NCI-H345 (cell line): ENCODE data around the gene MGAT3.
"Not testable (repeated sequence)": the region's sequence is repeated elsewhere in the genome, so short reads cannot be mapped to it uniquely, and the experiment has no call there.

ENCODE experiments used
- DNase-seq: peaks from one replicate; lab custom pipeline; 2025; lab: John Stamatoyannopoulos, UW

The MGAT3 gene

GRCh38 chr22:39456522-39457197, at the start of gene MGAT3:
TSS of gene MGAT3 (plus strand) at chr22:39457012. CDS start at chr22:39487348, 30,336 bp downstream.
- DNase-seq = no peak

GRCh38 chr22:39408173-39408572, 48.6 kb upstream of the MGAT3 start:
- no peak for DNase-seq

- no peak for DNase-seq
Observed at GRCh38 chr22:39408807-39409206, 48.0 kb upstream of the MGAT3 start.

DNA sequence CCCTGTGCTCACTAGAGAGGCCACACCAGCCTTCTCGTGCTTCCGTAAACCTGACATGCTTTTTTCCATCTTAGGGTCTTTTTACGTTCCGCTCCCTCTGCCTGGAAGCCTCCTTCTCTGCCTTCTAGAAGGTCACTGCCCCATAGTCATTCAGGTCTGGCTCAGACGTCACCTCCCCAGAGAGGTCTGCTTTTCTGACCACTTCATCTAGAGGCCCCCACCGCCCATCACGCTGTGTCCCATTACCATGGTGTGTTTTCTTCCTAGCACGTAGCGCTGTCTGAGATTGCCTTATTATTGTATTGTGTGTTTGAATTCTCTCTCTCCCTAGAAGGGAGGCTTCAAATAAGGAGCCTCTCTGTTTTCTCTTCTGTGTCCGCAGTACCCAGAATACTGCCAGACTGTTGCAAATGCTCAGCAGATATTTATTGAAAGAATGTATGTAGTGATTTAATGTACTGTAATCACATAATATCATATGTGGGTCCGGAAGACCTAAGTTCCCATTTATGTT, 47.2 kb upstream of the MGAT3 start:
- no peak for DNase-seq

DNA sequence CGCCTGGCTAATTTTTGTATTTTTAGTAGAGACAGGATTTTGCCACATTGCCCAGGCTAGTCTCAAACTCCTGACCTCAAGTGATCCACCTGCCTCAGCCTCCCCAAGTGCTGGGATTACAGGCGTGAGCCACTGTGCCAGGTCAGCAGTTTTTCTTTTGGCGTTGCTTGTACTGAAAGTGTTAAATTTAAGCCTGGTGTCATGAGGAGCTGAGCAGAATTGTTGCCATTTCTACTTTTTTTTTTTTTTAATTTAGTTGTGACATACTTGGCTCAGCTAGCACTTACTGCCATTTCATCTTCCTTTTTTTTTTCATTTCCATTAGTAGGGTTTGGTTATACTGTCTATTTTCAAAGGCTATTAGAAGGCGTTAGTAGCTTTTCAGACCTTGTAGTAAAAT, 46.5 kb upstream of the MGAT3 start:
- DNase-seq = no peak

GRCh38 chr22:39411828-39412365, 44.9 kb upstream of the MGAT3 start:
- not testable (repeated sequence) for DNase-seq

DNA sequence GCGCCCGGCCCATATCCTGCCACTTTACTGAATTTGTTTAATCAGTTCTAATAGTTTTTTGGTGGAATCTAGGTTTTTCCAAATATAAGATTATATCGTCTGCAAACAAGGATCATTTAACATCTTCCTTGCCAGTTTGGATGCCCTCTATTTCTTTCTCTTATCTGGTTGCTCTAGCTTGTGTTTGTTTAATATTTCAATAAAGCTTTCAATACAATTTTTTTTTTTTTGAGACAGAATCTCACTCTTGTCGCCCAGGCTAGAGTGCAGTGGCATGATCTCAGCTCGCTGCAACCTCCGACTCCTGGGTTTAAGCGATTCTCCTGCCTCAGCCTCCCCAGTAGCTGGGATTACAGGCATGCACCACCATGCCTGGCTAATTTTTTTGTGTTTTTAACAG, 43.6 kb upstream of the MGAT3 start:
- not testable (repeated sequence) for DNase-seq

DNA sequence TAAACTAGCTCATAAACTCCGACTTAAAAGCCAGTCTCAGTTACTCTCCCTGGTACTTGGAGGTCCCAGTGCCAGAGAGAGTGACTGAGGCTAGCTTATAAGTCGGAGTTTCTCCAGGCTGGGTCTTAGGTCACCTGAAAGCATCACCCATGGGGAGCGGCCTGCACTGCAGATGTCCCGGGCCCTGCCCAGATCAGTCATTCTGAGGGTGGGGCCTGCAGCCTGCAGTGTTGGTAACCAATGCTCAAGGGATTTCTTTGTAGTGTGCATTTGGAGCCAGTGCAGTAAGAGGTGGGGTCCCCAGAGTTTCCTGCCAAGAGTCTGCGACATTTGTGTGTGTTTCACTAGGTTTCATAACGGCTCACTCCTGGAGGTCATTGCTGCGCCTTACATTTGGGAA, 42.4 kb upstream of the MGAT3 start:
- no peak for DNase-seq

DNA sequence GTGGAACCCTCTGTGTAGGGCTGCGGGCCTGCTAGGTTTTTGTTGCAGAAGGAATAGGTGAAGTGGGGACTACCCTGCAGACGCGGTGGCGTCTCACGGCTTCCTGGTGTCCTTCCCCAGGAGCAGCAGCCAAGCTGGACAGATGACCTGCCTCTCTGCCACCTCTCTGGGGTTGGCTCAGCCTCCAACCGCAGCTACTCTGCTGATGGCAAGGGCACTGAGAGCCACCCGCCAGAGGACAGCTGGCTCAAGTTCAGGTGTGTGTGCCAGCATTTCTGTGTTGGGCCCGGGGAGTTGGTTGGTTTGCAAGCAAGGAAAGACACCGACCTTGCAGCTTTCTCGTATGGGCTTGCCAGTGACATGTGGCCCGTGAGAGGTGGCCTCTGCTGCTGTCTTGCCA, 41.9 kb upstream of the MGAT3 start:
- DNase-seq = no peak

GRCh38 chr22:39415506-39415905, 41.3 kb upstream of the MGAT3 start:
- no peak for DNase-seq

- no peak for DNase-seq
Observed at GRCh38 chr22:39416319-39416718, 40.5 kb upstream of the MGAT3 start.

DNA sequence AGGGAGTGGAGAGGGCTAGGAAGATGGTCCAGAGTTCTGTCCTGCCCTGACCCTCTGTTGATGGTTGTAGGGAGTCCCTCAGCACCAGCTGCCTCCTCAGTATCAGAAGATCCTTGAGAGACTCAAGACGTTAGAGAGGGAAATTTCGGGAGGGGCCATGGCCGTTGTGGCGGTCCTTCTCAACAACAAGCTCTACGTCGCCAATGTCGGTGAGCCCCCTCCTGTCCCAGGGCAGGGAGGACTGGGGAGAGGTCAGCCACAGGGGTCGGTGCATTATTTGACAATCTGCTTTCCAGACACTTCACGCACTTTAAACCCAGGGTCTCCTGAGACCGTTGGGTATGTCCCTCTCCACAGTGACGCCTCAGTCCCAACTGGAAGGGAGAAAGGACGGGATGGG, 39.2 kb upstream of the MGAT3 start:
- DNase-seq = no peak

DNA sequence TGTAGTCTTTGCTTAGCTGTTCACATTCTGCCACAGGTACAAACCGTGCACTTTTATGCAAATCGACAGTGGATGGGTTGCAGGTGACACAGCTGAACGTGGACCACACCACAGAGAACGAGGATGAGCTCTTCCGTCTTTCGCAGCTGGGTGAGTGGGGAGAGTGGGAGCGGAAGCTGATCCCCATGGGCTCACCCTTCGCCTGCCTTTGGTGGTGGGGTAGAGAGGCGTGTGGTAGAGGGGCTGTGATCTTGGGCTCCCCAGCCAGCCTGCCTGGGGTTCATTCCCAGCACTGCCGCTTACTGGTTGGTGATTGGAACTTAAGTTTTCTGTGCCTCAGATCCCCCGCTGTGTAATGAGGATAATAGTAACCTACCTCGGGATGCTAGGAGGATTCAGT, 38.1 kb upstream of the MGAT3 start:
- no peak for DNase-seq

GRCh38 chr22:39419096-39419495, 37.7 kb upstream of the MGAT3 start:
- DNase-seq = no peak

- DNase-seq = no peak
Observed at GRCh38 chr22:39419911-39420310, 36.9 kb upstream of the MGAT3 start.

DNA sequence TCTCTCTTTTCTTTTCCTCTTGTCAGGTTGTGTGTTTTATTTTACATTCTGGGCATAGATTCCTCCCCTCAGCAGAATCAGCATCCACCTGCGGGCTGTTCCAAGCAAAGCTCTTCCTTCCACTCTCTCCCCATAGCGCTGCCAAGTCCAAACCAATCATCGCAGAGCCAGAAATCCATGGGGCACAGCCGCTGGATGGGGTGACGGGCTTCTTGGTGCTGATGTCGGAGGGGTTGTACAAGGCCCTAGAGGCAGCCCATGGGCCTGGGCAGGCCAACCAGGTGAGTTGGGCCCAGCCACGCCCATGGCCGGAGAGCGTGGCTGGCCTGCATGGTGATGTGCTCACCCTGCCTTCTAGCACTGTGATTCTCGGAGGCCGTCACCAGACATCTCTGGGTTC, 35.1 kb upstream of the MGAT3 start:
- no peak for DNase-seq

DNA sequence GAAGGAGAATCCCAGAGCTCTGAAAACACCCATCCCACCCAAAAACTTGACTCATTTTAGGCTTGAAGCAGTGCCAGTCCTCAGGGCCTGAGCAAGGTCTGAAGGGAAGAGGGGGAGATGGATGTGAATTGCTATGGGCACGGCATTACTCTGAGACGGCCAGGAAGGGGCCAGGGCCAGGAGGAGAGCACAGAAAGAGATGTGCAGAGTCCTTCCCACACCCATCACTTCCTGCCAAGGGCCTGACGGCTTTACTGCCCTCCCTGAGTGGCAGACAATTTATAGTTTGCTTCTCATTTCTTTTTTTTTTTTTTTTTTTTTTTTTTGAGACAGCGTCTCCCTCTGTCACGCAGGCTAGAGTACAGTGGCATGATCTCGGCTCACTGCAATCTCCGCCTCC, 34.7 kb upstream of the MGAT3 start:
- DNase-seq = no peak

GRCh38 chr22:39422721-39423120, 34.1 kb upstream of the MGAT3 start:
- no peak for DNase-seq

GRCh38 chr22:39423976-39424375, 32.8 kb upstream of the MGAT3 start:
- DNase-seq = no peak

DNA sequence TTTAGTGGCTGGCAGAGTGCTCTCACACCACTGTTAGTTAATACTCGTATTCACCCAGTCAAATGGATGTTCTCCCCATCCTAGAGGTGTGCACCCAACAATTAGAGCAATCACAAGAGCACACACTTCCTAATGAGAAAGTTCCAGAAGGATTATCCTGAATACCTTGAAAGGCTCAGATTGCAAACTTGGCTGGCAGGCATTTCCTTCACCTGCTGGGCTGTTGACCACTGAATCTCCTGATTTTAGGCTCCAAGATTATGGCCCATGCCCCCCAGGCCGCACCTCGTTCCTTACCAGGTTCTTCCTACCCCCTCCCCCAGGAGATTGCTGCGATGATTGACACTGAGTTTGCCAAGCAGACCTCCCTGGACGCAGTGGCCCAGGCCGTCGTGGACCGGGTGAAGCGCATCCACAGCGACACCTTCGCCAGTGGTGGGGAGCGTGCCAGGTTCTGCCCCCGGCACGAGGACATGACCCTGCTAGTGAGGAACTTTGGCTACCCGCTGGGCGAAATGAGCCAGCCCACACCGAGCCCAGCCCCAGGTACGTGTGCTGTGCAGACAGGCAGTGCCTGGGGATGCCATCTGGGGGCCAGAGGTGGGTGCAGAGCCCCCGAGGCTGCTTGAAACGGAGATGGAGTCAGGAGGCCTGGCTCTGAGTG, 30.3 kb upstream of the MGAT3 start:
- no peak for DNase-seq

- DNase-seq = no peak
Observed at GRCh38 chr22:39427751-39428596, 28.8 kb upstream of the MGAT3 start.

- DNase-seq = peak; percentile 63
Observed at GRCh38 chr22:39428597-39429071, 28.2 kb upstream of the MGAT3 start.
